NCI-H1092 (cell line): ENCODE measurements around the gene PCYOX1L.

Experiments used
- DNase-seq: peaks from one replicate; lab custom pipeline; 2025; lab: John Stamatoyannopoulos, UW

PCYOX1L gene

DNA sequence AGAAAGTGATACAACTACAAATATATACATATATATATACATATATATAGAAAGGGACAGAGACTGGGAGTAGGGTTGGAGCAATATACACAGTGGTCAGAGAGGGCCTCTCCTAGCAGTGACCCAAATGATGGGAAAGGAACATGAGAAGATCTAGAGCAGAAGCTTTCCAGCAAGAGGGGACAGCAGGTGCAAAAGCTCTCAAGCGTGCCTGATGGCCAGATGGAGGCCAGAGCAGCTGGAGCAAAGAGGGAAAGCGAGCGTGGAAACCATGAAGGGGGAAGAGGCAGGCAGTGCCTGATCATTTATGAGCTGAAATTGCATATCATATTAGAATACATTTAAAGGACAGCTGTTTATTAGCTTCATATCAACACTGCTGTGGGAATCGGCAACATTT is 20.1 kb upstream of the PCYOX1L start:
- DNase-seq, result peak; percentile 63

DNA sequence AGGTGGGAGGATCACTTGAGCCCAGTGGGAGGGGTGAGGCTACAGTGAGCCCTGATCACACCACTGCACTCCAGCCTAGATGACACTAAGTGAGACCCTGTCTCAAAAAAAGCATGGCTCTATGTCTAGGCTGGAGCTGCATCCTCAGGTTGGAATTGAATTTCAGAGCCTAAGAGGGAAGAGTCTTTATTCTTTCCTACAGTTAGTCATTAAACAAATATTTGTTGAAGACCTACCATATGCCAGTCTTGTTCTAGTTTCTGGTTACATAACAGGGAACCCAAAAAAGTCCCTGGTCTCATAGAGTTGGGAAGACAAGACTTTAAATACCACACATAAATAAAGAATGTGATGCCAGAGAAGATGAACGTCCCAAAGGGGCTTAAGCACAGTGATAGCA is 19.5 kb upstream of the PCYOX1L start:
- no peak for DNase-seq

DNA sequence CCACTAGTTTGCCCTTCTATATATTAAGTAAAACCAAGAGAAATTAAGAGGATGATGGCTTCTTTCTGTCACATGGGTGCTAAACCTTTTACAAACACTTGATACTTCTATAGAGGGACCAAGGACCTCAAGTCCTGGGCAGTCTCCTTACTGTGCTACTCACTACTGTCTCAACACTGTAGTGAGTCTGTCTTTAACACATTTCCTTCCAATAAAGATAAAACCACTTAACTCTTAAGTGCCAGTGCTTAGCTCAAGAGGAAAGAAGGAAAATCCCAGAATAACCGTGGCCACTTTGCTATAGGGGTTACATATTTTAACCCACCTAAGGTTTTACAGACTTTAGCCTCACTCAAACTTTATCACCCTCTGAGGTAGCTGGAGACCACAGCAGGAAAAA is 16.9 kb upstream of the PCYOX1L start:
- DNase-seq, result no peak

DNA sequence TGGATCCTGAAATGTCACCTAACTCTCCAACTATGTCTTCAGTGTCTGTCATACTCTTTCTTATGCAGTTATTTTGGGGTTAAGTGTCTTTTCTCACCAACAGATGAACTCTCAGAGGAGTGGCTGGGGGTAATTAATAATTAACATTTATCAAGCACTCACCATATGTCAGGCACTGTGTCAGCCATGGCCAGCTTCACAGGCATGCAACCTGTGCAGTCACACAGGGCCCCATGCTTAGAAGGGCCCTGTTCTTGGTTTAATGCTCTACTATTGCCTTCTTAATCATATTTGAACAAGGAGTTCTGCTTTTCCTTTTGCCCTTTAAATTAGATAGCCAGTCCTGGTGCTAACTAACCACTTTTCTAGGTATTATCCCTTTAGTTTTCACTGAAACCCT is 16.0 kb upstream of the PCYOX1L start:
- no peak for DNase-seq

DNA sequence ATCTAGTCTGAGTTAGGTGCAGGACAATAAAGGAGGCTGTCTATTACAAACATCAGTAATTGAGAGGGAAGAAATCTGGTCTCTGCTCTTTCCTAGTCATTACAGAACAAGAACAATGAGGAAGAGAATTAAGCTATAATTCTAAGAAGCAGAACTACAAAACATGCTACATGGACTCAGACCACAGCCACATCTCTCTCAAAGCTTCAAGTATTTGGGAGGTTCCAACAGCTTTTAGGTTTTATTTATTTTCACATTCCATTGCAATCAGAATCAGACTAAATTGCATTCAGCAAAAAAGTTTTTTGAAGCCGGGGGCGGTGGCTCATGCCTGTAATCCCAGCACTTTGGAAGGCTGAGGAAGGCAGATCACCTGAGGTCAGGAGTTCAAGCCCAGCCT is 13.7 kb upstream of the PCYOX1L start:
- DNase-seq, result no peak

DNA sequence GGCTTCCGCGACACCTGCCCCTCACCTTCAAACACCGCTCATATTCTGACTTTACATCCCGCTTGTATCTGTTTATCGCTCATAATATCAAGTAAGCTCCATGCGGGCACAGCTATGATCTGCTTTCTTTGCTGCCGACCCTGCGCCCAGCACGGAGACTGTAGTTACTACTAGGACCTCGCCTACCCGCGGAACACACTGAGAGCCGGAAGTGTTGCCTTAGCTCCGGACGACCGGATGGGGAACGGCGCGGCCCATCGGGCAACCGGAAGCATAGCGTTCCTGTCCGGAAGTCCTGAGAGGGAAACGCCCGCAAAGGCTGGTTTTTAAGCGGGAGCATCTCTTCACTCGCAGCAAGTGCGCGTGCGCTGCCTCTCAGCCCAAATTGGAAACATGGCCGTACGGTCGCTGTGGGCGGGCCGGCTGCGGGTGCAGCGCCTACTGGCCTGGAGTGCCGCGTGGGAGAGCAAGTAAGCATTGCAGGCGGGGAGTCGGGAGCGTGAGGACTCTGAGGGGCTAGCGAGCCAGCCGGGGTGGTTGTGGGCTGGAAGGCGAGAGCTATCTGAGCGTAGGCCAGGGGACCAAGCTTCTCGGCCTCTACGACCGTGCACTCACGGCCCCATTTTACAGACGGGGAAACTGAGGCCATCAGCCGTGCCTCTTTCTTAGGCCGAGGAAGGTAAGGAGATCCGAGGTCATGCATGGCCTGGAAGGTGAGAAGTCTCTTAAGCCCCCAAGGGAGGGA is 12.5 kb upstream of the PCYOX1L start, which contains the start of gene GRPEL2:
Gene GRPEL2 (plus strand): TSS at position 353 of the 745 bp plus-strand sequence. CDS start 41 bp downstream, at position 394.
- peak; percentile 93 for DNase-seq

- DNase-seq, result no peak
Measured at GRCh38 chr5:149345892-149346222, 12.0 kb upstream of the PCYOX1L start.

- no peak for DNase-seq
Measured at GRCh38 chr5:149348518-149348917, 9.3 kb upstream of the PCYOX1L start.

- DNase-seq, result no peak
Measured at GRCh38 chr5:149349382-149349781, 8.5 kb upstream of the PCYOX1L start.

- no peak for DNase-seq
Measured at GRCh38 chr5:149352169-149352568, 5.7 kb upstream of the PCYOX1L start.

- no peak for DNase-seq
Measured at GRCh38 chr5:149353911-149354310, 3.9 kb upstream of the PCYOX1L start.

DNA sequence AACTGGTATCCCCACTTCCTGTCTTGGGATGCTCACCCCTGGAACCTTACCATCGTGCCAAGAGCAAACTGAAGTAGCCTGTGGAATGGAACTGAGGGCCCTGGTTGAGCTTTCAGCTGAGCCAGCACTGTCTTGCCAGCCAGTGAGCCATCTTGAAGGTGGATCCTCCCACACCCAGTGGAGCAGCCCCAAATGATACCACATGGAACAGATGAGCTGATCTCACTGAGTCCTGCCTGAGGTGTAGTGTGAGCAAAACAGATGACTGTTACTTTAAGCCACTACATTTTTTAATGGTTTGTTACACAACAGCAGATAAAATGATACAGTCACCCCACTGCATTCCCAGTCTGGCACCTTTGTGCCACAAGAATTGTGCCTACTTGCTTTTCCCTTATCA is 2.2 kb upstream of the PCYOX1L start:
- DNase-seq, result no peak

- no peak for DNase-seq
Measured at GRCh38 chr5:149356391-149356790, 1.5 kb upstream of the PCYOX1L start.

GRCh38 chr5:149358294-149358651 is 427 bp downstream of the PCYOX1L start:
- DNase-seq, result peak; percentile 11

GRCh38 chr5:149358868-149359495 is 1.1 kb downstream of the PCYOX1L start:
- no peak for DNase-seq

GRCh38 chr5:149360272-149360671 is 2.4 kb downstream of the PCYOX1L start:
- no peak for DNase-seq

GRCh38 chr5:149362541-149362940 is 4.7 kb downstream of the PCYOX1L start:
- no peak for DNase-seq

GRCh38 chr5:149363358-149363757 is 5.5 kb downstream of the PCYOX1L start:
- no peak for DNase-seq

DNA sequence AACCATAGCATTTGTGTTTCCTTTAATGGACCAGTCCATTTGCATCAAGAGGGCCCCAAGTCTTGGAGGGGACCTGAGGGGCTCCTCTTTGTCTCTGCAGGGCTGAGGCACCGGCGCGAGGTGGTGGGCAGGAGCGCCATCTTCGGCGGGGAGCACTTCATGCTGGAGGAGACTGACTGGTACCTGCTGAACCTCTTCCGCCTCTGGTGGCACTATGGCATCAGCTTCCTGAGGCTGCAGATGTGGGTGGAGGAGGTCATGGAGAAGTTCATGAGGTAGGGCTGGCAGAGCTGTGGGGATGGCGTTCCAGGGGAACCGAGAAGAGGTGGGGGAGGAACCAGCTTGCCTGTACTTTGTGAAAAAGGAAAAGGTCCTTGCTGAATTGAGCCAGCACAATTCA is 6.1 kb downstream of the PCYOX1L start:
- DNase-seq, result no peak

GRCh38 chr5:149364719-149365118 is 6.9 kb downstream of the PCYOX1L start:
- no peak for DNase-seq

GRCh38 chr5:149365418-149365817 is 7.6 kb downstream of the PCYOX1L start:
- DNase-seq, result no peak

DNA sequence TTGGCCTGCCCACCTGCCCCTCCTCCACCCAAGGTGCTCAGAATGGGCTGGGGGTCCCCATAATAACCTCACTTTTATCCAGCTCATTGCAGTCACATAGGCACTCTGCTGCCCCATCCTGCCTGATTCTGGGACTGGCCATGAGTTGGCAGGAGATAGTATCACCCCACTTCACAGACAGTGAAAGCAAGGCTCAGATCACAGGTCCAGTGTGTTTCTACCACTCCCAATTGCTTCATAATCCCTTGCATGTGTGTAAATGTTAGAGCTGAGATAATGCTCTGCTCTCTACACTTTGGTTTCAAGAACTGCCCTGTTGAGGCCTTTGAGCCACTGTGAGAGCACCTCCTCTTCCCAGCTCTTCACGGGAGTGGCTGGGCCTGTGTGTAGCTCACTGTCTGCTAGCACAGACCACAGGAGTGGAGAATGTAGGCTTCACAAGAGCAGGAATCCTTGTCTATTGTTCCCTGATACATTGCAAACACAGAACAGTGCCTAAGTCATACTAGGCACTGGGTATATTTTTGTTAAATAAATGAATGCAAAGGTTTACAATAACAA is 8.4 kb downstream of the PCYOX1L start:
- no peak for DNase-seq

DNA sequence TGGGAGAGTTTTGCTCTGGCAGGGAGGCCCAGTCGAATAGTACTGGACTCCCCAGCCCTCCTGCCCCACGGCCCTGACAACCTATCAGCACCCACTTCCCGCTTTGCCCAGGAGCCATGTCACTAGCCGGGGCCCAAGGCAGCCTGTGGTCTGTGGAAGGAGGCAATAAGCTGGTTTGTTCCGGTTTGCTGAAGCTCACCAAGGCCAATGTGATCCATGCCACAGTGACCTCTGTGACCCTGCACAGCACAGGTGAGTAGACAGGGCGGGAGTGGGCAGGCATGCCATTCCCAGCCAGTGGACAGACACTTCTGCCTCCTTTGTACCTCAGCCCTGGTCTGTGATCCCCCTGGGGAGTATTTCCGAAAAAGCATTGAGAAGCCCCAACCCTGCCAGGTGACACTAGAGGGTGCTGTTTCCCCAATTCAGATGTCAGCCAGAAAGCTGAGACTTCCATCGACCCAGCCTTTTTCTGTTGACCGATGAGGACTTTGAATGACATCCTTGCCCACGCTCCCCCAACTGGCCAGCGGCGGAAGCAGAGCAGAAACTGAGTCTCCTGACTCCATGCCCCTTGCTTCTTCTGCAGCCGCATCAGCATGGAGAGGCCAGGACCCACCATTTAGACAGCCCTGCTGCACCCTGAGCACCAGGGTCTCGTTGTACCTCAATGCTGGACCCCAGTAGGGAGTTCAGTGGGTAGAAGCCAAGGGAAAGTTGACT is 9.6 kb downstream of the PCYOX1L start:
- DNase-seq, result peak; percentile 13
